K562 (cell line): ENCODE data around the gene CYTH4. TPM values are rescaled to one million over a fixed set of nuclear protein-coding genes. Genes with fewer than 3 reads are reported as not detected.

Source experiments
- CHCHD3 ChIP-seq: fragments of 250-450 bp; sonication (Bioruptor Pico); IDR thresholded peaks from 2 replicates; pipeline ENCODE4 v2.1.2; 2022; ENCODE audit warnings: mild to moderate bottlenecking
- CTCFL ChIP-seq: IDR thresholded peaks from 2 replicates; pipeline ENCODE4 v1.6.1; 2011; ENCODE audit warnings: borderline replicate concordance, low read depth, mild to moderate bottlenecking, moderate library complexity, low read length; ENCODE audit not compliant: insufficient read depth, poor library complexity, severe bottlenecking
- HMGXB4 ChIP-seq: sonication (generic); formaldehyde crosslinking; IDR thresholded peaks from 2 replicates; pipeline ENCODE4 v1.8.1; 2023; ENCODE audit warnings: mild to moderate bottlenecking, missing genetic modification reagents
- HSF4 ChIP-seq: fragments of 250-450 bp; sonication (Bioruptor Pico); IDR thresholded peaks from 2 replicates; pipeline ENCODE4 v2.1.2; 2022; ENCODE audit warnings: mild to moderate bottlenecking, moderate library complexity, borderline replicate concordance
- NR2F6 ChIP-seq: fragments of 450-650 bp; formaldehyde crosslinking; IDR thresholded peaks from 2 replicates; pipeline ENCODE4 v1.4.0; 2020; ENCODE audit warnings: mild to moderate bottlenecking
- PHB ChIP-seq: fragments of 250-450 bp; sonication (Bioruptor Pico); IDR thresholded peaks from 2 replicates; pipeline ENCODE4 v1.5.0; 2021
- POLR2G ChIP-seq: fragments of 200-400 bp; formaldehyde crosslinking; IDR thresholded peaks from 2 replicates; pipeline ENCODE4 v1.6.1; 2017; ENCODE audit warnings: low read depth, mild to moderate bottlenecking, antibody characterized with exemption, low read length, moderate library complexity
- RAD21 ChIP-seq, 2 experiments: fragments of 250-450 bp in 1 of 2; fragments of 450-650 bp in 1 of 2; sonication (Bioruptor Pico) in 1 of 2; formaldehyde crosslinking in 1 of 2; IDR thresholded peaks in 1 of 2; conservative IDR thresholded peaks in 1 of 2; 2 replicates each; pipeline versions ENCODE4 v1.4.0 to v1.8.0; 2020 to 2022; ENCODE audit warnings: mild to moderate bottlenecking in 2 of 2, moderate library complexity in 1 of 2
- RBM14 ChIP-seq: fragments of 200-400 bp; formaldehyde crosslinking; IDR thresholded peaks from 2 replicates; pipeline ENCODE4 v1.6.1; 2018; ENCODE audit warnings: low read depth, mild to moderate bottlenecking, low read length, moderate library complexity, borderline replicate concordance; ENCODE audit not compliant: insufficient read depth
- ZBTB17 ChIP-seq: fragments of 450-650 bp; formaldehyde crosslinking; IDR thresholded peaks from 2 replicates; pipeline ENCODE4 v1.4.0; 2020; ENCODE audit warnings: mild to moderate bottlenecking
- ZNF133 ChIP-seq: fragments of 250-450 bp; sonication (Bioruptor Pico); IDR thresholded peaks from 2 replicates; pipeline ENCODE4 v1.4.0; 2020; ENCODE audit warnings: mild to moderate bottlenecking
- ZNF311 ChIP-seq: fragments of 250-450 bp; sonication (Bioruptor Pico); IDR thresholded peaks from 2 replicates; pipeline ENCODE4 v1.4.0; 2020; ENCODE audit warnings: mild to moderate bottlenecking, moderate library complexity
- ZNF668 ChIP-seq: fragments of 250-450 bp; sonication (Bioruptor Pico); IDR thresholded peaks from 2 replicates; pipeline ENCODE4 v1.8.0; 2022; ENCODE audit warnings: mild to moderate bottlenecking, inconsistent platforms
- polyA plus RNA-seq, 8 experiments: library from polyadenylated mRNA; depleted of rRNA in 4 of 8; stranded (reverse) in 5 of 8; unstranded in 3 of 8; fragments of >200 nt; fragmentation: Nextera tagmentation in 2 of 8; fragmentation: Illumina TruSeq in 1 of 8; extraction: Ambion mirVana in 2 of 8; extraction: Trizol in 1 of 8; gene quantifications; 2 replicates each; pipeline versions ENCODE4 v1.2.1 to v1.2.3, GENCODE V29; 2011 to 2014; ENCODE audit warnings: inconsistent platforms in 1 of 8, missing spikeins in 1 of 8
- total RNA-seq, 7 experiments: library from RNA; depleted of rRNA in 6 of 7; stranded (reverse); fragments of >200 nt in 6 of 7; fragmentation: Illumina TruSeq in 2 of 7; extraction: Trizol in 2 of 7; gene quantifications; 2 replicates each; pipeline versions ENCODE4 v1.2.1 to v1.2.3, GENCODE V29; 2011 to 2021; ENCODE audit warnings: low replicate concordance in 1 of 7
- TF ChIP-seq, protein P1 (sequence below): sonication (generic); formaldehyde crosslinking; IDR thresholded peaks from 2 replicates; pipeline ENCODE4 v1.8.0; 2023; ENCODE audit warnings: missing genetic modification reagents, mild to moderate bottlenecking, borderline replicate concordance
- TF ChIP-seq, protein P2 (sequence below): fragments of 450-650 bp; IDR thresholded peaks from 2 replicates; pipeline ENCODE4 v1.6.1; 2016; ENCODE audit warnings: borderline replicate concordance

CYTH4 gene
- total and polyA plus RNA-seq, 9 of the 15 experiments (the other 6 are each of a cell fraction or from before 2014, with no cell fraction given), result 0.03 to 2.0 (median 0.61) TPM; not detected in 1

- TF ChIP-seq, protein P1, sequence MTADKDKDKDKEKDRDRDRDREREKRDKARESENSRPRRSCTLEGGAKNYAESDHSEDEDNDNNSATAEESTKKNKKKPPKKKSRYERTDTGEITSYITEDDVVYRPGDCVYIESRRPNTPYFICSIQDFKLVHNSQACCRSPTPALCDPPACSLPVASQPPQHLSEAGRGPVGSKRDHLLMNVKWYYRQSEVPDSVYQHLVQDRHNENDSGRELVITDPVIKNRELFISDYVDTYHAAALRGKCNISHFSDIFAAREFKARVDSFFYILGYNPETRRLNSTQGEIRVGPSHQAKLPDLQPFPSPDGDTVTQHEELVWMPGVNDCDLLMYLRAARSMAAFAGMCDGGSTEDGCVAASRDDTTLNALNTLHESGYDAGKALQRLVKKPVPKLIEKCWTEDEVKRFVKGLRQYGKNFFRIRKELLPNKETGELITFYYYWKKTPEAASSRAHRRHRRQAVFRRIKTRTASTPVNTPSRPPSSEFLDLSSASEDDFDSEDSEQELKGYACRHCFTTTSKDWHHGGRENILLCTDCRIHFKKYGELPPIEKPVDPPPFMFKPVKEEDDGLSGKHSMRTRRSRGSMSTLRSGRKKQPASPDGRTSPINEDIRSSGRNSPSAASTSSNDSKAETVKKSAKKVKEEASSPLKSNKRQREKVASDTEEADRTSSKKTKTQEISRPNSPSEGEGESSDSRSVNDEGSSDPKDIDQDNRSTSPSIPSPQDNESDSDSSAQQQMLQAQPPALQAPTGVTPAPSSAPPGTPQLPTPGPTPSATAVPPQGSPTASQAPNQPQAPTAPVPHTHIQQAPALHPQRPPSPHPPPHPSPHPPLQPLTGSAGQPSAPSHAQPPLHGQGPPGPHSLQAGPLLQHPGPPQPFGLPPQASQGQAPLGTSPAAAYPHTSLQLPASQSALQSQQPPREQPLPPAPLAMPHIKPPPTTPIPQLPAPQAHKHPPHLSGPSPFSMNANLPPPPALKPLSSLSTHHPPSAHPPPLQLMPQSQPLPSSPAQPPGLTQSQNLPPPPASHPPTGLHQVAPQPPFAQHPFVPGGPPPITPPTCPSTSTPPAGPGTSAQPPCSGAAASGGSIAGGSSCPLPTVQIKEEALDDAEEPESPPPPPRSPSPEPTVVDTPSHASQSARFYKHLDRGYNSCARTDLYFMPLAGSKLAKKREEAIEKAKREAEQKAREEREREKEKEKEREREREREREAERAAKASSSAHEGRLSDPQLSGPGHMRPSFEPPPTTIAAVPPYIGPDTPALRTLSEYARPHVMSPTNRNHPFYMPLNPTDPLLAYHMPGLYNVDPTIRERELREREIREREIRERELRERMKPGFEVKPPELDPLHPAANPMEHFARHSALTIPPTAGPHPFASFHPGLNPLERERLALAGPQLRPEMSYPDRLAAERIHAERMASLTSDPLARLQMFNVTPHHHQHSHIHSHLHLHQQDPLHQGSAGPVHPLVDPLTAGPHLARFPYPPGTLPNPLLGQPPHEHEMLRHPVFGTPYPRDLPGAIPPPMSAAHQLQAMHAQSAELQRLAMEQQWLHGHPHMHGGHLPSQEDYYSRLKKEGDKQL (CRISPR knock-in tag), result no peak
- TF ChIP-seq RBM14 (no peak), HSF4 (CRISPR knock-in tag) (no peak), CTCFL (no peak), PHB (CRISPR knock-in tag) (no peak), ZNF668 (CRISPR knock-in tag) (no peak), ZNF133 (CRISPR knock-in tag) (no peak), NR2F6 (CRISPR knock-in tag) (no peak), ZNF311 (CRISPR knock-in tag) (no peak), CHCHD3 (CRISPR knock-in tag) (no peak), HMGXB4 (CRISPR knock-in tag) (no peak), ZBTB17 (CRISPR knock-in tag) (no peak), POLR2G (peak; percentile 79), RAD21 (CRISPR knock-in tag; conservative IDR thresholded peaks at IDR 0.05 in 1 of 2, IDR thresholded peaks at IDR 0.05 in 1 of 2) (no peak)
- TF ChIP-seq, protein P2, sequence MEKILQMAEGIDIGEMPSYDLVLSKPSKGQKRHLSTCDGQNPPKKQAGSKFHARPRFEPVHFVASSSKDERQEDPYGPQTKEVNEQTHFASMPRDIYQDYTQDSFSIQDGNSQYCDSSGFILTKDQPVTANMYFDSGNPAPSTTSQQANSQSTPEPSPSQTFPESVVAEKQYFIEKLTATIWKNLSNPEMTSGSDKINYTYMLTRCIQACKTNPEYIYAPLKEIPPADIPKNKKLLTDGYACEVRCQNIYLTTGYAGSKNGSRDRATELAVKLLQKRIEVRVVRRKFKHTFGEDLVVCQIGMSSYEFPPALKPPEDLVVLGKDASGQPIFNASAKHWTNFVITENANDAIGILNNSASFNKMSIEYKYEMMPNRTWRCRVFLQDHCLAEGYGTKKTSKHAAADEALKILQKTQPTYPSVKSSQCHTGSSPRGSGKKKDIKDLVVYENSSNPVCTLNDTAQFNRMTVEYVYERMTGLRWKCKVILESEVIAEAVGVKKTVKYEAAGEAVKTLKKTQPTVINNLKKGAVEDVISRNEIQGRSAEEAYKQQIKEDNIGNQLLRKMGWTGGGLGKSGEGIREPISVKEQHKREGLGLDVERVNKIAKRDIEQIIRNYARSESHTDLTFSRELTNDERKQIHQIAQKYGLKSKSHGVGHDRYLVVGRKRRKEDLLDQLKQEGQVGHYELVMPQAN, result no peak
Measured at GRCh38 chr22:37242395-37242918, 39.9 kb upstream of the CYTH4 start (continued).
